ENCODE data around the gene GPSM1.
A peak's percentile ranks its signal among the peaks of the same experiment; 100 is the strongest.

Gene GPSM1, protein sequence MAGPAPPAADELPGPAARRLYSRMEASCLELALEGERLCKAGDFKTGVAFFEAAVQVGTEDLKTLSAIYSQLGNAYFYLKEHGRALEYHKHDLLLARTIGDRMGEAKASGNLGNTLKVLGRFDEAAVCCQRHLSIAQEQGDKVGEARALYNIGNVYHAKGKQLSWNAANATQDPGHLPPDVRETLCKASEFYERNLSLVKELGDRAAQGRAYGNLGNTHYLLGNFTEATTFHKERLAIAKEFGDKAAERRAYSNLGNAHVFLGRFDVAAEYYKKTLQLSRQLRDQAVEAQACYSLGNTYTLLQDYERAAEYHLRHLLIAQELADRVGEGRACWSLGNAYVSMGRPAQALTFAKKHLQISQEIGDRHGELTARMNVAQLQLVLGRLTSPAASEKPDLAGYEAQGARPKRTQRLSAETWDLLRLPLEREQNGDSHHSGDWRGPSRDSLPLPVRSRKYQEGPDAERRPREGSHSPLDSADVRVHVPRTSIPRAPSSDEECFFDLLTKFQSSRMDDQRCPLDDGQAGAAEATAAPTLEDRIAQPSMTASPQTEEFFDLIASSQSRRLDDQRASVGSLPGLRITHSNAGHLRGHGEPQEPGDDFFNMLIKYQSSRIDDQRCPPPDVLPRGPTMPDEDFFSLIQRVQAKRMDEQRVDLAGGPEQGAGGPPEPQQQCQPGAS

DNA sequence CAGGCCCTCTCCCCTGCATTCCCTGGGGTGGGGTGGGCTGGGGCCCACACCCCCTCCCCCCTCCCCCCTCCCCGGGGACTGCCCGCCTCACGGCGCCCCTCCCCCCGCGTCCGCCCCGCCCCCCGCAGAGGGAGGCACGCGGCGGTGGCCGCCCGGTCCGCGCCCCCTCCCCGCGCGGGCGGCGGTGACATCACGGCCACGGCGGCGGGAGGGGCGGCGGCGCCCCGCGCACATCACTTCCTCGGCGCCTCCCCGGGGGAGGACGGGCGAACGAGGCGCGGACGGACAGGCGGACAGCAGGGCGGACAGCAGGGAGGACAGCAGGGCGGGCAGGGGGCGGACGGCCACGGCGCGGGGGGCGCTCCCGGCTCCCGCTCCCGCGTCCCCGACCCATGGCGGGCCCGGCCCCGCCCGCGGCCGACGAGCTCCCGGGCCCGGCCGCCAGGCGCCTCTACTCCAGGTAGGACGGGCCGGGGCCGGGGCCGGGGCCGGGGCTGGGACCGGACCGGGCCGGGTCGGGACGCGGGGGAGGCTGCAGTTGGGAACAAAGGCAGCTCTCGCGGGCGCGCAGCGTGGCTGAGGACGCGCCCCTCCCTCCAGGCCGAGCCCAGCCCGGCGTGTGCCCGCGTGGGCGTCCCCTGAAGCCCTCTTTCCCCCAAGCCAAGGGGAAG is at the start of gene GPSM1:
TSS of gene GPSM1 (plus strand) at position 236 of the 671 bp plus-strand sequence. CDS start at position 393, 157 bp downstream.
- H3K27ac ChIP-seq = peak within 1 kb of the TSS; percentile 73 to 81
- DNase-seq = peak in 1 of 2 donors; percentile 61
- H3K9me3 ChIP-seq = no peaks in the 10 kb centered on the region
- H3K4me1 ChIP-seq = peaks cover 3 to 35% (median 32%) of the 10 kb centered on the region in 4 donors
- TF ChIP-seq, protein P1, sequence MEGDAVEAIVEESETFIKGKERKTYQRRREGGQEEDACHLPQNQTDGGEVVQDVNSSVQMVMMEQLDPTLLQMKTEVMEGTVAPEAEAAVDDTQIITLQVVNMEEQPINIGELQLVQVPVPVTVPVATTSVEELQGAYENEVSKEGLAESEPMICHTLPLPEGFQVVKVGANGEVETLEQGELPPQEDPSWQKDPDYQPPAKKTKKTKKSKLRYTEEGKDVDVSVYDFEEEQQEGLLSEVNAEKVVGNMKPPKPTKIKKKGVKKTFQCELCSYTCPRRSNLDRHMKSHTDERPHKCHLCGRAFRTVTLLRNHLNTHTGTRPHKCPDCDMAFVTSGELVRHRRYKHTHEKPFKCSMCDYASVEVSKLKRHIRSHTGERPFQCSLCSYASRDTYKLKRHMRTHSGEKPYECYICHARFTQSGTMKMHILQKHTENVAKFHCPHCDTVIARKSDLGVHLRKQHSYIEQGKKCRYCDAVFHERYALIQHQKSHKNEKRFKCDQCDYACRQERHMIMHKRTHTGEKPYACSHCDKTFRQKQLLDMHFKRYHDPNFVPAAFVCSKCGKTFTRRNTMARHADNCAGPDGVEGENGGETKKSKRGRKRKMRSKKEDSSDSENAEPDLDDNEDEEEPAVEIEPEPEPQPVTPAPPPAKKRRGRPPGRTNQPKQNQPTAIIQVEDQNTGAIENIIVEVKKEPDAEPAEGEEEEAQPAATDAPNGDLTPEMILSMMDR (IDR thresholded peaks at IDR 0.05) = no peak
- peaks cover 0 to 10% (median 0%) of the 10 kb centered on the region in 3 donors for H3K36me3 ChIP-seq
- intact Hi-C loops (cut with DNase I; ENCODE audit: low total_unique reads) = no loop called here
- no peaks in the 10 kb centered on the region for H3K27me3 ChIP-seq
- H3K4me3 ChIP-seq = peak within 1 kb of the TSS; percentile 62 to 87

DNA sequence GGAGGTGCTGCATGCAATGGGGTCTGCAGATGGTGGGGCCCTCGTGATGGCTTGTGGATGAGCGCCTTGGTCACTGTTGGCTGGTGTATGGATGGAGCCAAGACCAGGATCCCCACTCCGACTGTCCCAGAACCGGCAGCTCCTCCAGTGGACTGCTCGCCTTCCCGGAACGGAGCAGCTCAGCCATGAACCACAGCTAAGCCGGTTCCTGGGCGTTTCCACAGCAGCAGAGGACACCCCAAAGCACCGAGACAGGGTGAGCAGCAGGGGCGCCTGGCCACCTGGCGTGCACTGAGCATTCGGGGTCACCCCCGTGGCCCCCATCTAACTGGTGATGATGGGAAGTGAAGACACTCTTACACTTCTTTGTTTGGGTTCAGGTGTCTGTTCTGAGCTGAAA is 49.6 kb upstream of the GPSM1 start:
- H3K27me3 ChIP-seq = peaks cover 0 to 82% of the 10 kb centered on the region in 2 donors
- no peak overlapping the region for H3K27ac ChIP-seq
- no peak for DNase-seq
- peaks cover 0 to 10% (median 0%) of the 10 kb centered on the region in 3 donors for H3K9me3 ChIP-seq
- intact Hi-C loops (cut with DNase I; ENCODE audit: low total_unique reads) = no loop called here
- H3K36me3 ChIP-seq = no peaks in the 10 kb centered on the region
- TF ChIP-seq, protein P1 (IDR thresholded peaks at IDR 0.05) = no peak
- no peaks in the 10 kb centered on the region for H3K4me1 ChIP-seq
- H3K4me3 ChIP-seq = no peak overlapping the region

GRCh38 chr9:136278221-136278620 is 49.1 kb upstream of the GPSM1 start:
- TF ChIP-seq, protein P1 (IDR thresholded peaks at IDR 0.05) = no peak
- H3K9me3 ChIP-seq = peaks cover 0 to 10% (median 0%) of the 10 kb centered on the region in 3 donors
- H3K27ac ChIP-seq = no peak overlapping the region
- intact Hi-C loops (cut with DNase I; ENCODE audit: low total_unique reads) = no loop called here
- no peak for DNase-seq
- H3K27me3 ChIP-seq = peaks cover 0 to 82% of the 10 kb centered on the region in 2 donors
- H3K36me3 ChIP-seq = no peaks in the 10 kb centered on the region
- H3K4me3 ChIP-seq = no peak overlapping the region
- H3K4me1 ChIP-seq = peaks cover 0 to 5% (median 2%) of the 10 kb centered on the region in 4 donors

DNA sequence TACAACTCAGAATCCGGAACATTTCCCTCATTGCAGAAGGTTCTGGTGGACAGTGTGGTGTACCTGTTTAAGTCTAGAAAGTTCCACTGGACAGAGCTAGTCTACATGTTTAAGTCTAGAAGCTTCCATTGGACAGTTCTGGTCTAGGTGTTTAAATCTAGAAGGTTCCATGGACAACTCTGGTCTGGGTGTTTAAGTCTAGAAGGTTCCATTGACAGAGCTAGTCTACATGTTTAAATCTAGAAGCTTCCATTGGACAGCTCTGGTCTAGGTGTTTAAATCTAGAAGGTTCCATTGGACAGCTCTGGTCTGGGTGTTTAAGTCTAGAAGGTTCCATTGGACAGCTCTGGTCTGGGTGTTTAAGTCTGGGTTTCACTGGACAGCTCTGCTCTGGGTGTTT is 48.4 kb upstream of the GPSM1 start:
- TF ChIP-seq, protein P1 (IDR thresholded peaks at IDR 0.05) = no peak
- Histone ChIP-seq H3K4me3 (no peak overlapping the region), H3K27ac (no peak overlapping the region), H3K27me3 (peaks cover 0 to 78% of the 10 kb centered on the region in 2 donors), H3K9me3 (peaks cover 0 to 10% (median 0%) of the 10 kb centered on the region in 3 donors), H3K4me1 (peaks cover 0 to 11% (median 7%) of the 10 kb centered on the region in 4 donors), H3K36me3 (no peaks in the 10 kb centered on the region)
- no peak for DNase-seq
- intact Hi-C loops (cut with DNase I; ENCODE audit: low total_unique reads) = no loop called here

DNA sequence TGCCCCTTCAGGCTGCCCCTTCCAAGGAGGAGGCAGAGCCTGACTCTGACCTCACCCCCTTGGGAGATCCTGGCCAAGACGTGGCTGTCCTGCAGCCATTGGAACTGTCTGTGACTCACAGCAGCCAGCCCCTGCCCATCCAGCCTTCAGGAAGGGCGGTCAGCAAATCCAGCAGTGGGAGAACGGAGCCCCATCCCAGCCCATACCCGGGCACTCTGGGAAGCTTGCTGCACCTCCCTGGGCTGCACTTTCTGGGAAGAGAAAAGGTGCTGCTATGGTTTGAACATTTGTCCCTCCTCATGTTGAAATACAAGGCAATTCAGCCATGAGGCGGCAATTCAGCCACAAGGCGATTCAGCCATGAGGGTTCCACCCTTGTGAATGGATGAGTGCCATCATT is 47.9 kb upstream of the GPSM1 start:
- no peaks in the 10 kb centered on the region for H3K36me3 ChIP-seq
- H3K27me3 ChIP-seq = peaks cover 0 to 75% of the 10 kb centered on the region in 2 donors
- peaks cover 0 to 10% (median 0%) of the 10 kb centered on the region in 3 donors for H3K9me3 ChIP-seq
- TF ChIP-seq, protein P1 (IDR thresholded peaks at IDR 0.05) = no peak
- no peak overlapping the region for H3K4me3 ChIP-seq
- intact Hi-C loops (cut with DNase I; ENCODE audit: low total_unique reads) = no loop called here
- DNase-seq = no peak
- peaks cover 0 to 12% (median 8%) of the 10 kb centered on the region in 4 donors for H3K4me1 ChIP-seq
- H3K27ac ChIP-seq = no peak overlapping the region
